Thoracic aorta (tissue), 2 donors: ENCODE data around the gene PARM1. TPM values are rescaled to one million over a fixed set of nuclear protein-coding genes. Genes with fewer than 3 reads are reported as not detected.
"Not testable (repeated sequence)": the region's sequence is repeated elsewhere in the genome, so short reads cannot be mapped to it uniquely, and the experiment has no call there.

Source experiments
- ATAC-seq: fragments of 150-250 bp; one replicate; pipeline ENCODE4 v1.8.0; 2017; ENCODE audit warnings: low read depth; ENCODE audit not compliant: insufficient number of reproducible peaks, low FRiP score
- DNase-seq: peaks from one replicate; pipeline ENCODE4 v3.0.0-alpha.2; 2020; ENCODE audit warnings: low spot score
- H3K27ac ChIP-seq, 2 donors: fragments of 200-600 bp; sonication (generic); 1 replicate in 1 of 2; 2 replicates in 1 of 2; pipeline ENCODE4 v1.5.1; 2016; ENCODE audit warnings: mild to moderate bottlenecking in 2 of 2, moderate library complexity in 2 of 2
- H3K27me3 ChIP-seq: fragments of 200-600 bp; sonication (generic); replicated peaks from 2 replicates; pipeline ENCODE4 v1.6.0; 2016; ENCODE audit warnings: mild to moderate bottlenecking; ENCODE audit not compliant: insufficient read depth
- H3K36me3 ChIP-seq: fragments of 200-600 bp; sonication (generic); one replicate; pipeline ENCODE4 v1.5.1; 2016
- H3K4me1 ChIP-seq, 2 donors: fragments of 200-600 bp; sonication (generic); 1 replicate in 1 of 2; 2 replicates in 1 of 2; pipeline versions ENCODE4 v1.5.1 to v1.6.0; 2016; ENCODE audit warnings: low read depth in 2 of 2, mild to moderate bottlenecking in 1 of 2; ENCODE audit not compliant: control insufficient read depth in 1 of 2
- H3K4me3 ChIP-seq: fragments of 200-600 bp; sonication (generic); 2 replicates; pipeline ENCODE4 v1.5.1; 2016; ENCODE audit warnings: mild to moderate bottlenecking
- H3K9me3 ChIP-seq: fragments of 200-600 bp; sonication (generic); 2 replicates; pipeline ENCODE4 v1.5.1; 2016
- total RNA-seq, 2 donors: library from RNA; depleted of rRNA; stranded (reverse); fragments of >200 nt; gene quantifications; one replicate each; pipeline versions ENCODE4 v1.1.0 to v1.2.3, GENCODE V29; 2016
- TF ChIP-seq, protein P1 (sequence below): fragments of 200-600 bp; sonication (generic); IDR thresholded peaks from one replicate; pipeline ENCODE4 v1.5.1; 2019; ENCODE audit warnings: antibody characterized with exemption

Gene PARM1
- total RNA-seq, 2 donors from 2014 or later = 127 to 263 TPM

DNA sequence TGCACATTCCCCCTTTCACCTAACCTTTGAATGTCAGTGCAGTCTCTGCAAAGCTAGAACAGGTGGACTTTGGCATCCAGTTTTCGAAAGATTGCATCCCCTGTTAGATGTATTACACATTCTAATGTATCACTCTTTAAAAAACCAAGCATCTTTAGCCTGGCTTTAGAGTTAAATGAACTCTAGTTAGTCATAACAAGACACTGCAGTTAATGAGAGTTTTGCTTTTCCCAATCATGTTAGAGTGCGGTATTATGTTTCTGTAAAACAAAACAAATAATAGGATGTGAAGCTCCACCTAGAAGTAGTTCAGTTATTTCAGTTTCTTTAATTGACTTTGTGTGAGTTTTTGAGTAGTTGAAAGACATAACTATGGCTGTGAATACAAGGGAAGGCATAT, 42.2 kb downstream of the PARM1 start:
- peaks cover 5 to 28% of the 10 kb centered on the region in 2 donors for H3K4me1 ChIP-seq
- TF ChIP-seq, protein P1, sequence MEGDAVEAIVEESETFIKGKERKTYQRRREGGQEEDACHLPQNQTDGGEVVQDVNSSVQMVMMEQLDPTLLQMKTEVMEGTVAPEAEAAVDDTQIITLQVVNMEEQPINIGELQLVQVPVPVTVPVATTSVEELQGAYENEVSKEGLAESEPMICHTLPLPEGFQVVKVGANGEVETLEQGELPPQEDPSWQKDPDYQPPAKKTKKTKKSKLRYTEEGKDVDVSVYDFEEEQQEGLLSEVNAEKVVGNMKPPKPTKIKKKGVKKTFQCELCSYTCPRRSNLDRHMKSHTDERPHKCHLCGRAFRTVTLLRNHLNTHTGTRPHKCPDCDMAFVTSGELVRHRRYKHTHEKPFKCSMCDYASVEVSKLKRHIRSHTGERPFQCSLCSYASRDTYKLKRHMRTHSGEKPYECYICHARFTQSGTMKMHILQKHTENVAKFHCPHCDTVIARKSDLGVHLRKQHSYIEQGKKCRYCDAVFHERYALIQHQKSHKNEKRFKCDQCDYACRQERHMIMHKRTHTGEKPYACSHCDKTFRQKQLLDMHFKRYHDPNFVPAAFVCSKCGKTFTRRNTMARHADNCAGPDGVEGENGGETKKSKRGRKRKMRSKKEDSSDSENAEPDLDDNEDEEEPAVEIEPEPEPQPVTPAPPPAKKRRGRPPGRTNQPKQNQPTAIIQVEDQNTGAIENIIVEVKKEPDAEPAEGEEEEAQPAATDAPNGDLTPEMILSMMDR = no peak
- H3K9me3 ChIP-seq = peaks cover 16% of the 10 kb centered on the region
- H3K36me3 ChIP-seq = no peaks in the 10 kb centered on the region
- no peak overlapping the region for H3K27ac ChIP-seq
- no peaks in the 10 kb centered on the region for H3K27me3 ChIP-seq
- ATAC-seq (no peak), DNase-seq (no peak)
- H3K4me3 ChIP-seq = no peak overlapping the region

GRCh38 chr4:74975848-74976824, 43.2 kb downstream of the PARM1 start:
- peaks cover 5 to 17% of the 10 kb centered on the region in 2 donors for H3K4me1 ChIP-seq
- ATAC-seq = no peak
- no peaks in the 10 kb centered on the region for H3K36me3 ChIP-seq
- no peak for DNase-seq
- TF ChIP-seq, protein P1 = no peak
- H3K9me3 ChIP-seq = peaks cover 16% of the 10 kb centered on the region
- H3K4me3 ChIP-seq = no peak overlapping the region
- H3K27ac ChIP-seq = no peak overlapping the region
- no peaks in the 10 kb centered on the region for H3K27me3 ChIP-seq

GRCh38 chr4:74982546-74983252, 49.8 kb downstream of the PARM1 start:
- Histone ChIP-seq H3K27ac (no peak overlapping the region), H3K4me1 (no peaks in the 10 kb centered on the region), H3K27me3 (no peaks in the 10 kb centered on the region), H3K36me3 (no peaks in the 10 kb centered on the region), H3K4me3 (no peak overlapping the region), H3K9me3 (peaks cover 9% of the 10 kb centered on the region)
- DNase-seq (no peak), ATAC-seq (no peak)
- TF ChIP-seq, protein P1 = no peak

- no peak for ATAC-seq
- Histone ChIP-seq H3K36me3 (no peaks in the 10 kb centered on the region), H3K9me3 (peaks cover 4% of the 10 kb centered on the region), H3K4me1 (peaks cover 0 to 1% of the 10 kb centered on the region in 2 donors), H3K4me3 (no peak overlapping the region), H3K27ac (no peak overlapping the region), H3K27me3 (no peaks in the 10 kb centered on the region)
- DNase-seq = no peak
- TF ChIP-seq, protein P1 = no peak
These were observed 50.3 kb downstream of the PARM1 start for GRCh38 chr4:74983253-74983635.

GRCh38 chr4:74990276-74990875, 57.5 kb downstream of the PARM1 start:
- H3K27me3 ChIP-seq = no peaks in the 10 kb centered on the region
- TF ChIP-seq, protein P1 = no peak
- no peaks in the 10 kb centered on the region for H3K9me3 ChIP-seq
- H3K27ac ChIP-seq = no peak overlapping the region
- no peak overlapping the region for H3K4me3 ChIP-seq
- ATAC-seq = no peak
- peaks cover 17 to 40% of the 10 kb centered on the region in 2 donors for H3K4me1 ChIP-seq
- H3K36me3 ChIP-seq = no peaks in the 10 kb centered on the region
- no peak for DNase-seq

GRCh38 chr4:74994436-74994835, 61.5 kb downstream of the PARM1 start:
- H3K4me3 ChIP-seq, H3K27ac ChIP-seq, H3K27me3 ChIP-seq, H3K9me3 ChIP-seq, H3K36me3 ChIP-seq, ATAC-seq, DNase-seq: not testable (repeated sequence)
- H3K4me1 ChIP-seq = peaks cover 18 to 45% of the 10 kb centered on the region in 2 donors
